Natural killer cell (primary cell): ENCODE measurements around the gene TTYH1. TPM values are rescaled to one million over a fixed set of nuclear protein-coding genes. Genes with fewer than 3 reads are reported as not detected.

Experiments
- ATAC-seq, 3 donors: fragments of 150-1000 bp in 2 of 3; fragments of 200-7000 bp in 1 of 3; cut with Tn5 transposase; 1 replicate in 1 of 3; 2 replicates in 2 of 3; pipeline ENCODE4 v1.10.0; 2021; ENCODE audit warnings: mild to moderate bottlenecking in 2 of 3, moderate library complexity in 2 of 3
- DNase-seq, 2 donors: peaks; one replicate each; pipeline versions ENCODE4 v3.0.0 to v3.0.0-alpha.2; 2013 to 2021; ENCODE audit warnings: mixed read lengths in 1 of 2
- H3K27ac ChIP-seq: one replicate; pipeline ENCODE4 v1.5.1; 2013; ENCODE audit warnings: mild to moderate bottlenecking, low read length
- H3K27me3 ChIP-seq: one replicate; pipeline ENCODE4 v1.6.1; 2013; ENCODE audit warnings: low read length; ENCODE audit not compliant: control insufficient read depth, insufficient read depth
- H3K36me3 ChIP-seq: one replicate; pipeline ENCODE4 v1.6.1; 2013; ENCODE audit warnings: low read length; ENCODE audit not compliant: control insufficient read depth, insufficient read depth
- H3K4me1 ChIP-seq: one replicate; pipeline ENCODE4 v1.6.1; 2013; ENCODE audit warnings: low read length; ENCODE audit not compliant: control insufficient read depth, insufficient read depth
- H3K4me3 ChIP-seq: one replicate; pipeline ENCODE4 v1.5.1; 2013; ENCODE audit warnings: low read length
- H3K9me3 ChIP-seq: one replicate; pipeline ENCODE4 v1.6.1; 2013; ENCODE audit warnings: low read length; ENCODE audit not compliant: control insufficient read depth, insufficient read depth
- H3K27ac Mint-ChIP-seq, 2 donors: one replicate each; pipeline ENCODE4 v1.8.0; 2022; ENCODE audit warnings: mild to moderate bottlenecking in 2 of 2, mixed read lengths in 2 of 2, moderate library complexity in 1 of 2
- H3K27me3 Mint-ChIP-seq, 2 donors: one replicate each; pipeline ENCODE4 v1.8.0; 2022; ENCODE audit warnings: low read depth in 2 of 2, mixed read lengths in 2 of 2
- H3K36me3 Mint-ChIP-seq: one replicate; pipeline ENCODE4 v1.8.0; 2022; ENCODE audit warnings: mixed read lengths
- H3K4me1 Mint-ChIP-seq, 2 donors: one replicate each; pipeline ENCODE4 v1.8.0; 2022; ENCODE audit warnings: mixed read lengths in 2 of 2
- H3K4me3 Mint-ChIP-seq: one replicate; pipeline ENCODE4 v1.8.0; 2022; ENCODE audit warnings: mild to moderate bottlenecking, moderate library complexity, mixed read lengths
- H3K9me3 Mint-ChIP-seq, 2 donors: one replicate each; pipeline ENCODE4 v1.8.0; 2022; ENCODE audit warnings: mixed read lengths in 2 of 2
- WGBS: methylation state at CpG from one replicate; pipeline ENCODE4 v1.1.7; 2013; ENCODE audit warnings: missing lambda C conversion rate; ENCODE audit not compliant: insufficient coverage; 5-methylcytosine and 5-hydroxymethylcytosine counted together
- intact Hi-C: fragments of 100-400 bp; cut with micrococcal nuclease; formaldehyde crosslinking; loops from one replicate; pipeline ENCODE4 v1.14.2; 2022
- total RNA-seq, 4 donors: library from RNA; stranded (reverse); fragments of 120-200 nt in 1 of 4; gene quantifications; one replicate each; pipeline versions ENCODE4 v1.2.3 to v1.2.4, GENCODE V29; 2013 to 2022
- TF ChIP-seq, protein P1 (sequence below): fragments of 200-600 bp; IDR thresholded peaks from one replicate; pipeline ENCODE4 v1.8.0; 2022; ENCODE audit warnings: antibody characterized with exemption

Gene TTYH1
- total RNA-seq, 3 donors from 2014 or later (not counting 1 experiment from before 2014, with no cell fraction given): 0.59 to 0.84 (median 0.65) TPM

DNA sequence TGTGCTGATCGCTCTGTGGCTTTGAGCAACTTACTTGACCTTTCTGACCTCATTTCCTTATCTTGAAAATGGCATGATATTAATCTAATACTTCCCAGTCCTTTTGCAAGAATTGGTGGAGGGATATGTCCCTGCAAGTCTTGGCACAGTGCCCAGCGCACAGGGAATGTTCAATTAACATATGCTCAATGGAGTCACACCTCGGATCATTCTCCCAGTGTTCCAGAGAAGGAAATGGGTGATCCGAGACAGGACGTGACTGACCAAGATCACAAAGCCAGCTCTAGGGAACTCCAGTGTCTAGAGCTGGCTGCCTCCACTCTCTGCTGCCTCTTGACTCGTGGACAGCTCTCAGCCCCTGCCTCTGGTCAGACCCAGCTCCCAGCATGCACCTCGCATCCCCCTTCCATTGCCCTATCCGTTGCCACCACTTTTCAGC lies 54.3 kb downstream of the TTYH1 start:
- Mint-ChIP-seq H3K27me3 (peaks cover 31 to 40% of the 10 kb centered on the region in 2 donors), H3K36me3 (no peaks in the 10 kb centered on the region), H3K9me3 (no peaks in the 10 kb centered on the region), H3K4me3 (no peak overlapping the region), H3K27ac (no peak overlapping the region), H3K4me1 (peaks cover 0 to 30% of the 10 kb centered on the region in 2 donors)
- Histone ChIP-seq H3K36me3 (no peaks in the 10 kb centered on the region), H3K27ac (no peak overlapping the region), H3K4me3 (no peak overlapping the region), H3K27me3 (peaks cover 28% of the 10 kb centered on the region), H3K9me3 (no peaks in the 10 kb centered on the region), H3K4me1 (peaks cover 22% of the 10 kb centered on the region)
- intact Hi-C loops: no loop called here
- ATAC-seq (no peak), DNase-seq (no peak)
- WGBS: 87% methylated on average over 8 of the region's 8 CpGs
- TF ChIP-seq, protein P1, sequence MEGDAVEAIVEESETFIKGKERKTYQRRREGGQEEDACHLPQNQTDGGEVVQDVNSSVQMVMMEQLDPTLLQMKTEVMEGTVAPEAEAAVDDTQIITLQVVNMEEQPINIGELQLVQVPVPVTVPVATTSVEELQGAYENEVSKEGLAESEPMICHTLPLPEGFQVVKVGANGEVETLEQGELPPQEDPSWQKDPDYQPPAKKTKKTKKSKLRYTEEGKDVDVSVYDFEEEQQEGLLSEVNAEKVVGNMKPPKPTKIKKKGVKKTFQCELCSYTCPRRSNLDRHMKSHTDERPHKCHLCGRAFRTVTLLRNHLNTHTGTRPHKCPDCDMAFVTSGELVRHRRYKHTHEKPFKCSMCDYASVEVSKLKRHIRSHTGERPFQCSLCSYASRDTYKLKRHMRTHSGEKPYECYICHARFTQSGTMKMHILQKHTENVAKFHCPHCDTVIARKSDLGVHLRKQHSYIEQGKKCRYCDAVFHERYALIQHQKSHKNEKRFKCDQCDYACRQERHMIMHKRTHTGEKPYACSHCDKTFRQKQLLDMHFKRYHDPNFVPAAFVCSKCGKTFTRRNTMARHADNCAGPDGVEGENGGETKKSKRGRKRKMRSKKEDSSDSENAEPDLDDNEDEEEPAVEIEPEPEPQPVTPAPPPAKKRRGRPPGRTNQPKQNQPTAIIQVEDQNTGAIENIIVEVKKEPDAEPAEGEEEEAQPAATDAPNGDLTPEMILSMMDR: no peak

DNA sequence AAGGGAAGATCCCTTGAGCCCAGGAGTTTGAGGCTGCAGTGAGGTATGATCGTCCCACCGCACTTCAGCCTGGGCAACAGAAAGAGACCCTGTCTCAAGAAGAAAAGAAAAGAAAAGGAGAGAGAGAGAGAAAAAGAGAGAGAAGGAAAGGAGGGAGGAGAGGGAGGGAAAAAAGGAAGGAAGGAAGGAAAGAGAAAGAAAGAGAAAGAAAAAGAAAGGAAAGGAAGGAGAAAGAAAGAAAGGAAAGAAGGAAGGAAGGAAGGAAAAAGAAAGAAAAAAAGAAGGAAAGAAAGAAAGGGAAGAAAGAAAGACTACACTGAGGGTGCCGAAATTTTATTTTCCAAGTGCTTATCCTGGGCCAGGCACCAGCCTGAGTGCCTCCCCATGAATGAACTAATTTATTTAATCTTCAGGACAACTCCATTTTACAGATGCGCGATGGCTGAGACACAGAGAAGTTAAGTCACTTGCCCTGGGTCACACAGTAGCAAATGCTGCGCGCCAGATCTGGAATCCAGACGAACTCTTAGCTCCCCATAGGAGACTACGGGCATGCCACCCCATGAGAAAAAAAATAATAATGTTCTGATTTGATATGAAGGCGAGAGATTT lies 55.1 kb downstream of the TTYH1 start:
- intact Hi-C loops: loop anchor here (10.0 kb wide), 1 partner anchor 364 kb away; the partner anchor contains the start of gene KIR2DS4
- peak overlapping the region in 1 of 2 donors; percentile 55 for H3K27ac Mint-ChIP-seq

DNA sequence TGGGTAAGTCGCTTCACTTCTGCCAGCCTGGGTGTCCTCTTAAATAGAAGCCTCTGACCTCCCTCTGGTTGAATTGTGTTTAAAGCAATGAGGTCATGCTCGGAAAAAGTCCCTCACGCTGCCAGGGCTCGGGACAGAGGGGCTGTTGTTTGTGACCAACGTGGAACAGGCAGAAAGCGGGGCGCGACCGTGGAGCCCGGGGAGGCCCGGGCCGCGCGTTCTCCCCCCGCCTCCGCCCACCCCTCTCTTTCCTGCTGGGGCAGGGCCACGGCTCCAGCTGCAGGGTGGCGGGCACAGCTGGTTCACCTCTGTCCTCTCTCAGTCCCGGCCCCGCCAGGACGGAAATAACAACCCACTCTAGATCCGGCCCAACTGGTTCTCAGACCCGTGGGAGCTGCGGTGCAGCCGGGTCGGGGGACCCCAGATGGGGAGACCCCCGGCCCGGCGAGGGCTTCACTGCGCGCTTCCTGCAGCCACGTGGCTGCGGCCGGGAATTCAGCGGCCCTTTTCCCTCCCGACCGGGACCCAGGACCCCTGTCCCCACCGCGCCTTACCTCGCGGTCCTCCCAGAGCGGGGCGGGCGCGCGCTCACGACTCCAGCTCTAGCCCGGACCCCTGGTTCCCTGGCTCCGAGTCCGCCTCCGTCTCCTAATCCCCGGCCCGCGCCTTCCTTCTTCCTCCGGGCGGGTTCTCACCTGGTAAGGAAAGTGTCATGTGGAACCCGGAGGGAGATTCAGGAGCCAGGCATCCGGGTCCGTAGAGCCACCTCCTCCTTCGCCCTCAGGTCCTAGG lies 55.9 kb downstream of the TTYH1 start:
- Histone ChIP-seq H3K4me1 (peaks cover 17% of the 10 kb centered on the region), H3K27ac (no peak overlapping the region), H3K27me3 (peaks cover 28% of the 10 kb centered on the region), H3K36me3 (no peaks in the 10 kb centered on the region), H3K4me3 (no peak overlapping the region), H3K9me3 (no peaks in the 10 kb centered on the region)
- TF ChIP-seq, protein P1: no peak
- peaks cover 0 to 25% of the 10 kb centered on the region in 2 donors for H3K4me1 Mint-ChIP-seq
- no peaks in the 10 kb centered on the region for H3K9me3 Mint-ChIP-seq
- DNase-seq (peak in 1 of 2 donors; percentile 27), ATAC-seq (peak in 2 of 3 donors; percentile 55 to 74)
- WGBS: 3% methylated on average over 59 of the region's 60 CpGs
- peak overlapping the region in 1 of 2 donors; percentile 55 for H3K27ac Mint-ChIP-seq
- no peaks in the 10 kb centered on the region for H3K36me3 Mint-ChIP-seq
- intact Hi-C loops: loop anchor here (10.0 kb wide), 1 partner anchor 364 kb away; the partner anchor contains the start of gene KIR2DS4
- no peak overlapping the region for H3K4me3 Mint-ChIP-seq
- peaks cover 31 to 45% of the 10 kb centered on the region in 2 donors for H3K27me3 Mint-ChIP-seq

More for the DNA sequence above, 55.1 kb downstream of the TTYH1 start:
- DNase-seq (no peak), ATAC-seq (no peak)
- Histone ChIP-seq H3K9me3 (no peaks in the 10 kb centered on the region), H3K27me3 (peaks cover 28% of the 10 kb centered on the region), H3K27ac (no peak overlapping the region), H3K36me3 (no peaks in the 10 kb centered on the region), H3K4me3 (no peak overlapping the region), H3K4me1 (peaks cover 17% of the 10 kb centered on the region)
- Mint-ChIP-seq H3K27me3 (peaks cover 31 to 45% of the 10 kb centered on the region in 2 donors), H3K36me3 (no peaks in the 10 kb centered on the region), H3K4me1 (peaks cover 0 to 25% of the 10 kb centered on the region in 2 donors), H3K9me3 (no peaks in the 10 kb centered on the region), H3K4me3 (no peak overlapping the region)
- TF ChIP-seq, protein P1: no peak
- 81% methylated on average over 10 of the region's 10 CpGs for WGBS
